PFSK-1 (cell line): ENCODE data around the gene SPTBN1.

Source experiments
- FOXP2 ChIP-seq: optimal IDR thresholded peaks from 2 replicates; pipeline ENCODE3; 2011; ENCODE audit warnings: borderline replicate concordance, control low read depth, inconsistent platforms; ENCODE audit not compliant: insufficient read depth; ENCODE audit errors: extremely low read length, extremely low read depth
- POLR2AphosphoS5 ChIP-seq: IDR thresholded peaks from 2 replicates; pipeline ENCODE4 v1.6.1; 2012; ENCODE audit warnings: low read depth, mild to moderate bottlenecking, control low read depth, low read length, moderate library complexity
- REST ChIP-seq, 2 experiments: IDR thresholded peaks; 2 replicates each; pipeline versions ENCODE4 v1.6.1 to v1.8.0; 2011 to 2012; ENCODE audit warnings: low read depth in 2 of 2, low read length in 2 of 2, control low read depth in 1 of 2, inconsistent platforms in 1 of 2, mild to moderate bottlenecking in 1 of 2, moderate library complexity in 1 of 2; ENCODE audit not compliant: insufficient read depth in 1 of 2
- TAF1 ChIP-seq: IDR thresholded peaks from 2 replicates; pipeline ENCODE4 v1.6.1; 2012; ENCODE audit warnings: low read length, control low read depth, borderline replicate concordance; ENCODE audit not compliant: insufficient read depth

DNA sequence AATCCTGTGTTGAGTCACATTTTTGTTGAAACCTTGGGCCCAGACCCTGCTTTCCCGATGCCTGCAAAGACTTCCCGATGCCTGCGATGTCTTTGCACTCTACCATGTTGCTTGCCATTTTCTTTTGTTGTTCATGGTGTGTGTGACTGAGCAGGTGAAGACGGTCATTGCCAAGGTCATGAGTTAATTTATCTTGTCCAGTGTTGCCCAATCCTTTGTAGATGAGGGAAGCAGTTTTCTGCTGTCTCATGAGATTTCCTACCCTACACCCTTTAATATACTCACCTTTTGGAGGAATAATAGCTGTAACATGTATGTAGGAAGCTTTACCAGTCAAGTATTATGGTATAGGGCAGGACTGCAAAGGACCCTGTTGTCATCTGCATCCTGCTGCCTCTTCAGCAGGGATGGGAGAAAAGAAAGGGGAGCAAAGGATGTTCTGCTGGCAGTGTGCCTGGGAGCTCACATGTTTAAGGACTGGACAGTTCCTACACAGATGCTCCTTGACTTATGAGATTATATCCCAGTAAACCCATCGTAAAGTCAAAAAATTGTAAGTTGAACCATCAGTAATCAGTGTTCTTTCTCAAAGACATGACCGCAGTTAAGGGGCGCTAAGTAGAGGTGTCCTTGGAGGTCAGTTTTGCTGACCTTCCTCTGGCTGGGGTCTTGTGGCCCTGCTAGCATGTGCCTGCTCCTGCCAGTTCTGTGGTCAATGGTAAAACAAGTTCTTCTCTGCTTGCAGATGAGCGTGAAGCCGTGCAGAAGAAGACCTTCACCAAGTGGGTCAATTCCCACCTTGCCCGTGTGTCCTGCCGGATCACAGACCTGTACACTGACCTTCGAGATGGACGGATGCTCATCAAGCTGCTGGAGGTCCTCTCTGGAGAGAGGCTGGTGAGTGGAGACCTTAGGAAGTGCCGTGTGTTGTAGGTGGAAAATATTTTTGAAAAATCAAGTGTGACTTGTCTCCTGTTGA, 142.5 kb downstream of the SPTBN1 start:
- TF ChIP-seq POLR2AphosphoS5 = no peak
- TF ChIP-seq FOXP2 = no peak
- peak; percentile 76 to 85 for TF ChIP-seq REST (IDR thresholded peaks at IDR 0.05; ENCODE audit: insufficient read depth in 1 of 2, low read depth in 2 of 2, low read length in 2 of 2)
- TF ChIP-seq TAF1 = no peak
